HepG2 (cell line): ENCODE results near the gene PTCD3. TPM values are rescaled to one million over a fixed set of nuclear protein-coding genes. Genes with fewer than 3 reads are reported as not detected.

Experiments used
- CBFB ChIP-seq: sonication (generic); formaldehyde crosslinking; IDR thresholded peaks from 2 replicates; pipeline ENCODE4 v1.4.0; 2020; ENCODE audit warnings: missing genetic modification reagents
- DNMT1 ChIP-seq: sonication (generic); formaldehyde crosslinking; IDR thresholded peaks from 2 replicates; pipeline ENCODE4 v1.5.1; 2020; ENCODE audit warnings: mild to moderate bottlenecking, missing genetic modification reagents
- MAFG ChIP-seq: sonication (generic); formaldehyde crosslinking; IDR thresholded peaks from 2 replicates; pipeline ENCODE4 v1.5.1; 2020; ENCODE audit warnings: mild to moderate bottlenecking, missing genetic modification reagents
- SIX4 ChIP-seq: sonication (generic); formaldehyde crosslinking; IDR thresholded peaks from 2 replicates; pipeline ENCODE4 v1.4.0; 2020; ENCODE audit warnings: missing genetic modification reagents
- SYNCRIP ChIP-seq: fragments of 200-400 bp; formaldehyde crosslinking; IDR thresholded peaks from 2 replicates; pipeline ENCODE4 v1.6.1; 2018; ENCODE audit warnings: mild to moderate bottlenecking, low read depth, low read length; ENCODE audit not compliant: insufficient read depth
- TOE1 ChIP-seq: sonication (generic); formaldehyde crosslinking; IDR thresholded peaks from 2 replicates; pipeline ENCODE4 v1.4.0; 2020; ENCODE audit warnings: mild to moderate bottlenecking, missing genetic modification reagents
- ZC3H13 ChIP-seq: sonication (generic); formaldehyde crosslinking; IDR thresholded peaks from 2 replicates; pipeline ENCODE4 v1.8.1; 2023; ENCODE audit warnings: mild to moderate bottlenecking, missing genetic modification reagents, moderate library complexity
- ZNF331 ChIP-seq: sonication (generic); formaldehyde crosslinking; IDR thresholded peaks from 2 replicates; pipeline ENCODE4 v1.4.0; 2020; ENCODE audit warnings: missing genetic modification reagents
- ZNF556 ChIP-seq: sonication (generic); formaldehyde crosslinking; IDR thresholded peaks from 2 replicates; pipeline ENCODE4 v1.4.0; 2020; ENCODE audit warnings: mild to moderate bottlenecking, missing genetic modification reagents, borderline replicate concordance
- ZZZ3 ChIP-seq: sonication (generic); formaldehyde crosslinking; IDR thresholded peaks from 2 replicates; pipeline ENCODE4 v1.4.0; 2020; ENCODE audit warnings: missing genetic modification reagents, mild to moderate bottlenecking, borderline replicate concordance
- polyA plus RNA-seq, 8 experiments: library from polyadenylated mRNA; depleted of rRNA in 3 of 8; stranded (reverse) in 7 of 8; unstranded in 1 of 8; fragments of >200 nt; fragmentation: Illumina TruSeq in 4 of 8; extraction: Trizol in 4 of 8; gene quantifications; 2 replicates each; pipeline versions ENCODE4 v1.2.1 to v1.2.3, GENCODE V29; 2011 to 2016; ENCODE audit warnings: low read depth in 4 of 8, missing spikeins in 1 of 8, mixed read lengths in 1 of 8; ENCODE audit not compliant: insufficient read depth in 1 of 8
- total RNA-seq, 5 experiments: library from RNA; depleted of rRNA; stranded (reverse); fragments of >200 nt; fragmentation: Illumina TruSeq; extraction: Trizol; gene quantifications; 2 replicates each; pipeline ENCODE4 v1.2.3, GENCODE V29; 2016; ENCODE audit warnings: low read depth in 1 of 5
- TF ChIP-seq, protein P1 (sequence below), 2 experiments: sonication (generic) in 1 of 2; formaldehyde crosslinking in 1 of 2; IDR thresholded peaks; 2 replicates each; pipeline versions ENCODE4 v1.6.1 to v1.9.0; 2014 to 2022; ENCODE audit warnings: antibody characterized with exemption in 1 of 2, borderline replicate concordance in 1 of 2, inconsistent platforms in 1 of 2, low read depth in 1 of 2, missing genetic modification reagents in 1 of 2
- TF ChIP-seq, protein P2 (sequence below): sonication (generic); formaldehyde crosslinking; IDR thresholded peaks from 2 replicates; pipeline ENCODE4 v1.5.0; 2020; ENCODE audit warnings: mild to moderate bottlenecking, missing genetic modification reagents
- TF ChIP-seq, protein P3 (sequence below): sonication (generic); formaldehyde crosslinking; IDR thresholded peaks from 2 replicates; pipeline ENCODE4 v1.4.0; 2020; ENCODE audit warnings: missing genetic modification reagents
- TF ChIP-seq, protein P4 (sequence below): sonication (generic); formaldehyde crosslinking; IDR thresholded peaks from 2 replicates; pipeline ENCODE4 v1.5.0; 2020; ENCODE audit warnings: mild to moderate bottlenecking, missing genetic modification reagents
- TF ChIP-seq, protein P5 (sequence below): sonication (generic); formaldehyde crosslinking; IDR thresholded peaks from 2 replicates; pipeline ENCODE4 v1.5.0; 2020; ENCODE audit warnings: missing genetic modification reagents

Gene PTCD3
- total and polyA plus RNA-seq, 2 of the 13 experiments (the other 11 are each of a cell fraction or from before 2014, with no cell fraction given) = 124 to 309 TPM

DNA sequence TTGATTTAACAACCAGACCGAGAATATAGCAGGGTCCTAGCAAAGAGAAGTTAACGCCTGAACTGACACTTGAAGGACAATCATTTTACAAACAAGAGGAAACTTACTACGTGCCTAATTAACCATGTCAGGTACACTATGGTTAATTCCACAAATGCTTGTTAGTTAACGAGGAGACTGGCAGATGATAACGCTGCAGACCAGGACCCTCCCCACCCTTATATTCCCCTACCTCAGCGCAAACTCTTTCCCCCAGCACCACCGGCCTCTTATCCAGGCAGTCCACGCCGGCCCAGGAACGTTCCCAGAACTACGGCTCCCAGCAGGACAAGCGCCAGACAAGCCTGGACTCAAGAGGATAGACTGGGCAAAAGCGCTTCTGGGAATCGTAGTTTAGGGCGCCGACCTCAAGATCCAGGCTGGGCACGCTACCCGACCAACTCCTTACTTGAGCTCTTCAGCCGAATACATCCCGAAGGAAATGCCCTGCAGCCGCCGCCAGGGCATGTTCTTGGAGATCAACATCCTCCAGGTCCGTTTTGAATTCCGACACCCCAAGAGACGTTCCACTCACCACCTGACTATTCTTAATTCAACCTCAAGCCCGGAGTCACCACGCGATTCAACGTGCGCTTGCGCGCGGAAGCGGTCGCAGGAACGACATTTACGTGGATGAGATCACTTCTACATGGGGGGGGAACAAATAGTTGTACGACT, 625 bp upstream of the PTCD3 start, which contains the start of gene POLR1A (continued):
- TF ChIP-seq, protein P1, sequence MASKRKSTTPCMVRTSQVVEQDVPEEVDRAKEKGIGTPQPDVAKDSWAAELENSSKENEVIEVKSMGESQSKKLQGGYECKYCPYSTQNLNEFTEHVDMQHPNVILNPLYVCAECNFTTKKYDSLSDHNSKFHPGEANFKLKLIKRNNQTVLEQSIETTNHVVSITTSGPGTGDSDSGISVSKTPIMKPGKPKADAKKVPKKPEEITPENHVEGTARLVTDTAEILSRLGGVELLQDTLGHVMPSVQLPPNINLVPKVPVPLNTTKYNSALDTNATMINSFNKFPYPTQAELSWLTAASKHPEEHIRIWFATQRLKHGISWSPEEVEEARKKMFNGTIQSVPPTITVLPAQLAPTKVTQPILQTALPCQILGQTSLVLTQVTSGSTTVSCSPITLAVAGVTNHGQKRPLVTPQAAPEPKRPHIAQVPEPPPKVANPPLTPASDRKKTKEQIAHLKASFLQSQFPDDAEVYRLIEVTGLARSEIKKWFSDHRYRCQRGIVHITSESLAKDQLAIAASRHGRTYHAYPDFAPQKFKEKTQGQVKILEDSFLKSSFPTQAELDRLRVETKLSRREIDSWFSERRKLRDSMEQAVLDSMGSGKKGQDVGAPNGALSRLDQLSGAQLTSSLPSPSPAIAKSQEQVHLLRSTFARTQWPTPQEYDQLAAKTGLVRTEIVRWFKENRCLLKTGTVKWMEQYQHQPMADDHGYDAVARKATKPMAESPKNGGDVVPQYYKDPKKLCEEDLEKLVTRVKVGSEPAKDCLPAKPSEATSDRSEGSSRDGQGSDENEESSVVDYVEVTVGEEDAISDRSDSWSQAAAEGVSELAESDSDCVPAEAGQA (IDR thresholded peaks at IDR 0.05; ENCODE audit: low read depth) = no peak
- TF ChIP-seq, protein P1 (CRISPR knock-in tag; IDR thresholded peaks at IDR 0.05; ENCODE audit: borderline replicate concordance) = no peak
- no peak for TF ChIP-seq MAFG (CRISPR knock-in tag)
- TF ChIP-seq, protein P2, sequence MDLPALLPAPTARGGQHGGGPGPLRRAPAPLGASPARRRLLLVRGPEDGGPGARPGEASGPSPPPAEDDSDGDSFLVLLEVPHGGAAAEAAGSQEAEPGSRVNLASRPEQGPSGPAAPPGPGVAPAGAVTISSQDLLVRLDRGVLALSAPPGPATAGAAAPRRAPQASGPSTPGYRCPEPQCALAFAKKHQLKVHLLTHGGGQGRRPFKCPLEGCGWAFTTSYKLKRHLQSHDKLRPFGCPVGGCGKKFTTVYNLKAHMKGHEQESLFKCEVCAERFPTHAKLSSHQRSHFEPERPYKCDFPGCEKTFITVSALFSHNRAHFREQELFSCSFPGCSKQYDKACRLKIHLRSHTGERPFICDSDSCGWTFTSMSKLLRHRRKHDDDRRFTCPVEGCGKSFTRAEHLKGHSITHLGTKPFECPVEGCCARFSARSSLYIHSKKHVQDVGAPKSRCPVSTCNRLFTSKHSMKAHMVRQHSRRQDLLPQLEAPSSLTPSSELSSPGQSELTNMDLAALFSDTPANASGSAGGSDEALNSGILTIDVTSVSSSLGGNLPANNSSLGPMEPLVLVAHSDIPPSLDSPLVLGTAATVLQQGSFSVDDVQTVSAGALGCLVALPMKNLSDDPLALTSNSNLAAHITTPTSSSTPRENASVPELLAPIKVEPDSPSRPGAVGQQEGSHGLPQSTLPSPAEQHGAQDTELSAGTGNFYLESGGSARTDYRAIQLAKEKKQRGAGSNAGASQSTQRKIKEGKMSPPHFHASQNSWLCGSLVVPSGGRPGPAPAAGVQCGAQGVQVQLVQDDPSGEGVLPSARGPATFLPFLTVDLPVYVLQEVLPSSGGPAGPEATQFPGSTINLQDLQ (CRISPR knock-in tag) = no peak
- TF ChIP-seq ZNF556 (CRISPR knock-in tag) = no peak
- no peak for TF ChIP-seq ZZZ3
- TF ChIP-seq, protein P3, sequence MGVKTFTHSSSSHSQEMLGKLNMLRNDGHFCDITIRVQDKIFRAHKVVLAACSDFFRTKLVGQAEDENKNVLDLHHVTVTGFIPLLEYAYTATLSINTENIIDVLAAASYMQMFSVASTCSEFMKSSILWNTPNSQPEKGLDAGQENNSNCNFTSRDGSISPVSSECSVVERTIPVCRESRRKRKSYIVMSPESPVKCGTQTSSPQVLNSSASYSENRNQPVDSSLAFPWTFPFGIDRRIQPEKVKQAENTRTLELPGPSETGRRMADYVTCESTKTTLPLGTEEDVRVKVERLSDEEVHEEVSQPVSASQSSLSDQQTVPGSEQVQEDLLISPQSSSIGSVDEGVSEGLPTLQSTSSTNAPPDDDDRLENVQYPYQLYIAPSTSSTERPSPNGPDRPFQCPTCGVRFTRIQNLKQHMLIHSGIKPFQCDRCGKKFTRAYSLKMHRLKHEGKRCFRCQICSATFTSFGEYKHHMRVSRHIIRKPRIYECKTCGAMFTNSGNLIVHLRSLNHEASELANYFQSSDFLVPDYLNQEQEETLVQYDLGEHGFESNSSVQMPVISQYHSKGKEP (CRISPR knock-in tag) = no peak
- TF ChIP-seq TOE1 (CRISPR knock-in tag) = 0 out of 2 replicates have a peak, but pooled peaks have one; percentile 0
- TF ChIP-seq, protein P4, sequence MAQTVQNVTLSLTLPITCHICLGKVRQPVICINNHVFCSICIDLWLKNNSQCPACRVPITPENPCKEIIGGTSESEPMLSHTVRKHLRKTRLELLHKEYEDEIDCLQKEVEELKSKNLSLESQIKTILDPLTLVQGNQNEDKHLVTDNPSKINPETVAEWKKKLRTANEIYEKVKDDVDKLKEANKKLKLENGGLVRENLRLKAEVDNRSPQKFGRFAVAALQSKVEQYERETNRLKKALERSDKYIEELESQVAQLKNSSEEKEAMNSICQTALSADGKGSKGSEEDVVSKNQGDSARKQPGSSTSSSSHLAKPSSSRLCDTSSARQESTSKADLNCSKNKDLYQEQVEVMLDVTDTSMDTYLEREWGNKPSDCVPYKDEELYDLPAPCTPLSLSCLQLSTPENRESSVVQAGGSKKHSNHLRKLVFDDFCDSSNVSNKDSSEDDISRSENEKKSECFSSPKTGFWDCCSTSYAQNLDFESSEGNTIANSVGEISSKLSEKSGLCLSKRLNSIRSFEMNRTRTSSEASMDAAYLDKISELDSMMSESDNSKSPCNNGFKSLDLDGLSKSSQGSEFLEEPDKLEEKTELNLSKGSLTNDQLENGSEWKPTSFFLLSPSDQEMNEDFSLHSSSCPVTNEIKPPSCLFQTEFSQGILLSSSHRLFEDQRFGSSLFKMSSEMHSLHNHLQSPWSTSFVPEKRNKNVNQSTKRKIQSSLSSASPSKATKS = no peak
- TF ChIP-seq, protein P5, sequence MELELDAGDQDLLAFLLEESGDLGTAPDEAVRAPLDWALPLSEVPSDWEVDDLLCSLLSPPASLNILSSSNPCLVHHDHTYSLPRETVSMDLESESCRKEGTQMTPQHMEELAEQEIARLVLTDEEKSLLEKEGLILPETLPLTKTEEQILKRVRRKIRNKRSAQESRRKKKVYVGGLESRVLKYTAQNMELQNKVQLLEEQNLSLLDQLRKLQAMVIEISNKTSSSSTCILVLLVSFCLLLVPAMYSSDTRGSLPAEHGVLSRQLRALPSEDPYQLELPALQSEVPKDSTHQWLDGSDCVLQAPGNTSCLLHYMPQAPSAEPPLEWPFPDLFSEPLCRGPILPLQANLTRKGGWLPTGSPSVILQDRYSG (CRISPR knock-in tag) = no peak; the same call in 1 of the 2 replicates
- TF ChIP-seq ZC3H13 (CRISPR knock-in tag) = 0 out of 2 replicates have a peak, but pooled peaks have one; percentile 30
- no peak; the same call in 1 of the 2 replicates for TF ChIP-seq CBFB (CRISPR knock-in tag)
- no peak for TF ChIP-seq DNMT1 (CRISPR knock-in tag)
- no peak for TF ChIP-seq SIX4 (CRISPR knock-in tag)
- TF ChIP-seq SYNCRIP = no peak
- TF ChIP-seq ZNF331 (CRISPR knock-in tag) = no peak
